Dermis microvascular lymphatic vessel endothelial cell (primary cell): ENCODE measurements around the gene MOCS3. TPM values are rescaled to one million over a fixed set of nuclear protein-coding genes. Genes with fewer than 3 reads are reported as not detected.

Experiments used
- DNase-seq, 2 donors: peaks; one replicate each; pipeline versions ENCODE4 v3.0.0 to v3.0.0-alpha.2; 2010; ENCODE audit warnings: low read depth in 2 of 2
- total RNA-seq: library from RNA; depleted of rRNA; stranded (reverse); fragments of >200 nt; gene quantifications from 2 replicates; pipeline ENCODE4 v1.2.1, GENCODE V29; 2014

The MOCS3 gene
- total RNA-seq, 1 donor from 2014 or later, result 6.7 TPM

GRCh38 chr20:50980851-50981713 lies 22.5 kb downstream of the MOCS3 start:
- DNase-seq, result peak in 1 of 2 donors; percentile 73

DNA sequence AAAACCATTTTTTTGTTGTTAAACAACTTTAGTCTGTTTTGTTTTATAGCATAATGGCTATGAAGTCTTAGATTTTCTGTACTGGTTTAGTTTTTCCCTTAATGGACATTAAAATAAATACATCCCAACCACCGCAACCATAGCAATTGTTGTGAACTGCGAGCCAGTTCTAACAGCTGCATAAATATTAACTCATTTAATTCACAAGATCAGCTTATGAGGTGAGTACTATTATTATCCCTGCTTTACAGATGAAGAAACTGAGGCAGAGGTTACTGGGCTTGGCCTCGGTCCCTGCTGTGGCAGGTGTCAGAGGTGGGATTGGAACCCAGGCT lies 23.1 kb downstream of the MOCS3 start:
- DNase-seq, result no peak

DNA sequence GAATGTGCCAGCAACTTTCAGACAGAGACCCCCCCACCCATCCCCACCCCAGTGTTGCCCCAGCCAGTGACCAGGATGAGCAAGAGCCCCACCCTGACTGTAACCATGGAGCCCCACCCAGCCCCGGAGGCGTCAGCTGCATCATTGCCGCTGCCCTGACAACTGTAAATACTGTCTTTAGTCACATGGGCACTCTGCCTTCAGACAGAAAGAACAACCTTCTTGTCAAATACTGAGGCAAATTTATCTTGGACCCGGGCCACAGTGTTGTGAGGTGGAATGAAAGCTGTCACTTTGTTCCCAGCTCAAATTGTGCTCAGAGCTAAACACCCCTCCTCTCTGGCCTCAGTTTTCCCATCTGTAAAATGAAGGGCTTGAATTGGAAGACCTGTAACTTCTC lies 23.7 kb downstream of the MOCS3 start:
- peak; percentile 9 to 34 for DNase-seq

- DNase-seq, result no peak
Measured at GRCh38 chr20:50983321-50983720, 24.7 kb downstream of the MOCS3 start.

- peak; percentile 79 to 86 for DNase-seq
Measured at GRCh38 chr20:50987493-50988210, 29.0 kb downstream of the MOCS3 start.

GRCh38 chr20:50991076-50991475 lies 32.5 kb downstream of the MOCS3 start:
- no peak for DNase-seq

- no peak for DNase-seq
Measured at GRCh38 chr20:50992336-50992732, 33.7 kb downstream of the MOCS3 start.

DNA sequence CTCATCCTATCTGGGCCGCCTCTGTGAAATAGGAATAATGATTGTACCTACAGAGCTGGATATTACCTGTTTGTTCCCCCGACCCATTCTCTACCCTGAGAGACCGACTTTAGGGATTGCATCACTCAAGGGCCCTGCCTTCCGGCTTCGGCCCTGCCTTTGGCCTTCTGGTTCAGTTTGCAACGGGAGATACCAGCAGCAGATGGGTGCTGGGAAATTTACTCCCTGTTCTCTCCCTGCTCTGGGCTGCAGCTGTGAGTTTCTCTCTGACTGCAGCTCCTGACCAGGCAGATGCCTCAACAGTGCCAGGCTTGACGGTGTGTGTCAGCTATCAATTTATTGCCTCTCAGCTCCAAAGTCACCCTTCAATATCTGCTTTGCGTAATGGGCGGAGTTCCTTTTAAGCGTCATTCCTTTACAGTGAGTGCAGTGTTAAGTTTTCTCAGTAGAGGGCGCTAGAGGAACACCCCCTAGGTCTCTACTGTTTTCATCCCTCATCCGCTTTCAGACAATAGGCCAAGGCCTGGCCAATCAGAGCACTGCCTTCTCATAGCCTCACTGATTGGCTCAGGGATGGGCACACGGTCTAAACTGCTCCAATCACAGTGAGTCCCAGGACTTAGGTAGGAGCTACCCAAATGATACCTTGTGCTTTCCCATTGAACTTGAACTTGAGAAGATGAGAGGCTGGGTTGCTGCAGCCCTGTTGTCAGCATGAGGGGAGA lies 34.3 kb downstream of the MOCS3 start:
- peak; percentile 36 to 72 for DNase-seq

- DNase-seq, result no peak
Measured at GRCh38 chr20:50993876-50994275, 35.3 kb downstream of the MOCS3 start.

- DNase-seq, result no peak
Measured at GRCh38 chr20:50995506-50995905, 36.9 kb downstream of the MOCS3 start.

GRCh38 chr20:50996901-50997865 lies 38.6 kb downstream of the MOCS3 start:
- peak in 1 of 2 donors; percentile 15 for DNase-seq

- no peak for DNase-seq
Measured at GRCh38 chr20:50999355-50999754, 40.7 kb downstream of the MOCS3 start.

- DNase-seq, result no peak
Measured at GRCh38 chr20:51001430-51002265, 43.0 kb downstream of the MOCS3 start.

- DNase-seq, result no peak
Measured at GRCh38 chr20:51002633-51003032, 44.0 kb downstream of the MOCS3 start.

DNA sequence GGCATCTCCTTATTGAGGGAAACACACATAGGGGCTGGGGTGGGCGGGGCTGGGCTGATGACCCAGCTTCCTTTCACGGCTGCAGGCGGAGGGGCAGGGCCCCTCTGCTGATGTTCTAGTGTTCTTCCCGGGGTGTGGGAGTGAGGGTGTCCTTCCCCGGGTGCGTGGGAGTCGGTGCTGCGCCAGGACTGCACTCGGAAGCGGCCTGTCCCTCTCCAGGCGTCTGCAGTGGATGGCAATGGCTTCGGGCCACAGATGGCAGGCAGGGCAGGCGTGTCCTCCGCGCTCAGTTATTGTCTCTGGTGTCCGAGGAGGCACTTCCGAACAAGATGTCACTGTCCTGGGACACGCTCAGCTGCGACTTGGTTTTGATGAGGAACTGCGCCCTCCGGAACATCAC lies 45.1 kb downstream of the MOCS3 start:
- DNase-seq, result no peak

GRCh38 chr20:51004305-51004727 lies 45.7 kb downstream of the MOCS3 start:
- no peak for DNase-seq

GRCh38 chr20:51004781-51005180 lies 46.2 kb downstream of the MOCS3 start:
- no peak for DNase-seq

GRCh38 chr20:51005214-51005613 lies 46.6 kb downstream of the MOCS3 start:
- no peak for DNase-seq

DNA sequence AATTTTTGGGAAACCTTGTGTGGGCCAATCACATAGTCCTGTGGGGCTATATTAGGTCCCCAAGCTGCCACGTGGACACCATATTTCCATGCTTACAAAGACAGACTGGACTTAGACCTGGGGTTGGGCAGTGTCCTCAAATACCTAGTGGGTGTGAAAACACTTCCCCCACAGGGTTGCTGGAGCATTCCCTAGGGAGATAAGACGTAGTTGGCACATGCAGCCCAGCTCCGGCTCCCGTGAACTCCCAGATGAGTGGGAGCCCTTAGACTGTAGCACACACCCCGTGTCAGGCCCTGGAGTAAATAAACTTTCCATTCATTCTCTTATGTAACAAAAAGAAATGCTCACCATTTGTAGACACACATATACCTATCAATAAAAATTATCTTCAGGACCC lies 50.1 kb downstream of the MOCS3 start:
- DNase-seq, result no peak
